K562 (cell line): ENCODE measurements around the gene DYNLT5. TPM values are rescaled to one million over a fixed set of nuclear protein-coding genes. Genes with fewer than 3 reads are reported as not detected.
A peak's percentile ranks its signal among the peaks of the same experiment; 100 is the strongest.

Experiments
- ARID3B ChIP-seq: fragments of 250-450 bp; sonication (Bioruptor Pico); IDR thresholded peaks from 2 replicates; pipeline ENCODE4 v1.4.0; 2020; ENCODE audit warnings: borderline replicate concordance
- BCOR ChIP-seq: fragments of 450-650 bp; IDR thresholded peaks from 2 replicates; pipeline ENCODE4 v1.6.1; 2016
- CTCF ChIP-seq, 3 experiments: IDR thresholded peaks in 2 of 3; conservative IDR thresholded peaks in 1 of 3; 2 replicates each; pipeline ENCODE4 v1.5.1; 2011 to 2012; ENCODE audit warnings: low read length in 3 of 3, mild to moderate bottlenecking in 3 of 3, control low read depth in 2 of 3, improper control_type of control experiment in 1 of 3, inconsistent platforms in 1 of 3, low read depth in 1 of 3, mixed read lengths in 1 of 3, moderate library complexity in 1 of 3; ENCODE audit not compliant: insufficient read depth in 2 of 3
- ELF1 ChIP-seq: fragments of 200-800 bp; sonication (Bioruptor generic); IDR thresholded peaks from 2 replicates; pipeline ENCODE4 v1.6.1; 2016; ENCODE audit warnings: missing genetic modification characterization, missing compliant biosample characterization
- ELF2 ChIP-seq: fragments of 250-450 bp; sonication (Bioruptor Pico); IDR thresholded peaks from 2 replicates; pipeline ENCODE4 v1.5.0; 2021; ENCODE audit warnings: mild to moderate bottlenecking
- ELK3 ChIP-seq: fragments of 450-650 bp; formaldehyde crosslinking; IDR thresholded peaks from 2 replicates; pipeline ENCODE4 v1.4.0; 2020; ENCODE audit warnings: mild to moderate bottlenecking
- GABPA ChIP-seq: fragments of 200-800 bp; sonication (Bioruptor generic); conservative IDR thresholded peaks from 2 replicates; pipeline ENCODE4 v1.6.1; 2016; ENCODE audit warnings: low read depth, missing genetic modification characterization, missing compliant biosample characterization
- IRF1 ChIP-seq: sonication (generic); formaldehyde crosslinking; IDR thresholded peaks from 2 replicates; pipeline ENCODE4 v1.8.0; 2022; ENCODE audit warnings: missing genetic modification reagents, mild to moderate bottlenecking, borderline replicate concordance
- L3MBTL2 ChIP-seq: fragments of 450-650 bp; IDR thresholded peaks from 2 replicates; pipeline ENCODE4 v1.6.1; 2016; ENCODE audit warnings: mild to moderate bottlenecking, moderate library complexity
- NFRKB ChIP-seq: fragments of 450-650 bp; IDR thresholded peaks from 2 replicates; pipeline ENCODE4 v1.6.1; 2016; ENCODE audit warnings: low read depth
- NUFIP1 ChIP-seq: fragments of 450-650 bp; IDR thresholded peaks from 2 replicates; pipeline ENCODE4 v1.6.1; 2018; ENCODE audit not compliant: partially characterized antibody
- OTX1 ChIP-seq: fragments of 450-650 bp; formaldehyde crosslinking; IDR thresholded peaks from 2 replicates; pipeline ENCODE4 v1.4.0; 2022; ENCODE audit warnings: mild to moderate bottlenecking
- POLR2B ChIP-seq: fragments of 450-650 bp; IDR thresholded peaks from 2 replicates; pipeline ENCODE4 v1.6.1; 2018; ENCODE audit warnings: low read depth; ENCODE audit not compliant: partially characterized antibody
- RBM34 ChIP-seq: fragments of 200-400 bp; formaldehyde crosslinking; IDR thresholded peaks from 2 replicates; pipeline ENCODE4 v1.6.1; 2018; ENCODE audit warnings: low read length, borderline replicate concordance; ENCODE audit not compliant: insufficient read depth
- SIN3B ChIP-seq: fragments of 450-650 bp; IDR thresholded peaks from 2 replicates; pipeline ENCODE4 v1.6.1; 2017; ENCODE audit warnings: low read depth, mild to moderate bottlenecking, moderate library complexity
- SMAD4 ChIP-seq: fragments of 250-450 bp; sonication (Bioruptor Pico); conservative IDR thresholded peaks from 2 replicates; pipeline ENCODE4 v1.8.0; 2021; ENCODE audit warnings: inconsistent platforms, mild to moderate bottlenecking, moderate library complexity
- TFE3 ChIP-seq: fragments of 450-650 bp; formaldehyde crosslinking; IDR thresholded peaks from 2 replicates; pipeline ENCODE4 v1.4.0; 2020; ENCODE audit warnings: mild to moderate bottlenecking, mixed read lengths
- TRIM28 ChIP-seq: fragments of 450-650 bp; IDR thresholded peaks from 2 replicates; pipeline ENCODE4 v1.6.1; 2017
- XRCC5 ChIP-seq: fragments of 200-400 bp; formaldehyde crosslinking; IDR thresholded peaks from 2 replicates; pipeline ENCODE4 v1.6.1; 2017; ENCODE audit warnings: low read depth, mild to moderate bottlenecking, low read length
- ZNF143 ChIP-seq: sonication (generic); formaldehyde crosslinking; IDR thresholded peaks from 2 replicates; pipeline ENCODE4 v1.9.0; 2022; ENCODE audit warnings: mild to moderate bottlenecking, missing genetic modification reagents
- ZNF165 ChIP-seq: fragments of 250-450 bp; sonication (Bioruptor Pico); IDR thresholded peaks from 2 replicates; pipeline ENCODE4 v1.4.0; 2020; ENCODE audit warnings: borderline replicate concordance
- ZNF232 ChIP-seq: sonication (generic); formaldehyde crosslinking; IDR thresholded peaks from 2 replicates; pipeline ENCODE4 v1.8.0; 2022; ENCODE audit warnings: mild to moderate bottlenecking, missing genetic modification reagents
- ZNF274 ChIP-seq: IDR thresholded peaks from 2 replicates; pipeline ENCODE4 v1.6.1; 2011; ENCODE audit warnings: low read depth, mild to moderate bottlenecking, low read length, moderate library complexity, borderline replicate concordance
- ZNF311 ChIP-seq: fragments of 250-450 bp; sonication (Bioruptor Pico); IDR thresholded peaks from 2 replicates; pipeline ENCODE4 v1.4.0; 2020; ENCODE audit warnings: mild to moderate bottlenecking, moderate library complexity
- polyA plus RNA-seq, 8 experiments: library from polyadenylated mRNA; depleted of rRNA in 4 of 8; stranded (reverse) in 5 of 8; unstranded in 3 of 8; fragments of >200 nt; fragmentation: Nextera tagmentation in 2 of 8; fragmentation: Illumina TruSeq in 1 of 8; extraction: Ambion mirVana in 2 of 8; extraction: Trizol in 1 of 8; gene quantifications; 2 replicates each; pipeline versions ENCODE4 v1.2.1 to v1.2.3, GENCODE V29; 2011 to 2014; ENCODE audit warnings: inconsistent platforms in 1 of 8, missing spikeins in 1 of 8
- total RNA-seq, 7 experiments: library from RNA; depleted of rRNA in 6 of 7; stranded (reverse); fragments of >200 nt in 6 of 7; fragmentation: Illumina TruSeq in 2 of 7; extraction: Trizol in 2 of 7; gene quantifications; 2 replicates each; pipeline versions ENCODE4 v1.2.1 to v1.2.3, GENCODE V29; 2011 to 2021; ENCODE audit warnings: low replicate concordance in 1 of 7

Gene DYNLT5
- total and polyA plus RNA-seq, 9 of the 15 experiments (the other 6 are each of a cell fraction or from before 2014, with no cell fraction given), result not detected

- no peak for TF ChIP-seq ZNF232 (CRISPR knock-in tag)
- peak; percentile 98 for TF ChIP-seq TFE3 (CRISPR knock-in tag)
- no peak for TF ChIP-seq GABPA (tag)
- no peak for TF ChIP-seq ZNF143 (CRISPR knock-in tag)
- no peak for TF ChIP-seq ZNF274
- no peak for TF ChIP-seq OTX1
- TF ChIP-seq IRF1 (CRISPR knock-in tag), result no peak
- TF ChIP-seq XRCC5, result no peak
- TF ChIP-seq SIN3B, result no peak
- no peak for TF ChIP-seq ZNF165 (CRISPR knock-in tag)
- no peak for TF ChIP-seq ELK3 (CRISPR knock-in tag)
- no peak for TF ChIP-seq POLR2B
- TF ChIP-seq SMAD4, result peak; percentile 97
- no peak for TF ChIP-seq CTCF (IDR thresholded peaks at IDR 0.05 in 2 of 3, conservative IDR thresholded peaks at IDR 0.05 in 1 of 3; ENCODE audit: insufficient read depth in 2 of 3, low read depth in 1 of 3, low read length in 3 of 3)
- no peak for TF ChIP-seq ARID3B
- TF ChIP-seq BCOR, result 0 out of 2 replicates have a peak, but pooled peaks have one; percentile 26
- TF ChIP-seq ELF1 (tag), result peak; percentile 49; the same call in 1 of the 2 replicates
- TF ChIP-seq RBM34, result no peak
- TF ChIP-seq L3MBTL2, result peak; percentile 31; the same call in 1 of the 2 replicates
- no peak for TF ChIP-seq ELF2 (CRISPR knock-in tag)
- TF ChIP-seq NFRKB, result no peak; the same call in 1 of the 2 replicates
- TF ChIP-seq ZNF311 (CRISPR knock-in tag), result no peak
- no peak for TF ChIP-seq NUFIP1
- no peak for TF ChIP-seq TRIM28
These were observed 6.0 kb downstream of the DYNLT5 start (continued) for GRCh38 chr1:66758241-66758755.
